Sciatic nerve (tissue), 2 donors: ENCODE results near the gene RAB4A. TPM values are rescaled to one million over a fixed set of nuclear protein-coding genes. Genes with fewer than 3 reads are reported as not detected.
"Not testable (repeated sequence)": the region's sequence is repeated elsewhere in the genome, so short reads cannot be mapped to it uniquely, and the experiment has no call there.

Experiments
- ATAC-seq: fragments of 200-7000 bp; cut with Tn5 transposase; one replicate; pipeline ENCODE4 v1.9.1; 2020; ENCODE audit warnings: mild to moderate bottlenecking, moderate library complexity
- DNase-seq: peaks from one replicate; pipeline ENCODE4 v3.0.0-alpha.2; 2020; ENCODE audit warnings: low spot score
- intact Hi-C: fragments of 100-400 bp; cut with DNase I; formaldehyde crosslinking; loops from one replicate; pipeline ENCODE4 v1.14.2; 2022
- total RNA-seq: library from RNA; stranded (reverse); fragmentation: NEBNext Ultra II Directional; extraction: Animal tissue kit (Norgen Biotek cat#: 25700); gene quantifications from one replicate; pipeline ENCODE4 v1.2.1, GENCODE V29; 2021
- donor health status: DM: no; HTN: no; CAD: no.
- donor health status: DM: no; HTN: no; CAD: no.

Gene RAB4A
- total RNA-seq, 1 donor from 2014 or later = 65.3 TPM

DNA sequence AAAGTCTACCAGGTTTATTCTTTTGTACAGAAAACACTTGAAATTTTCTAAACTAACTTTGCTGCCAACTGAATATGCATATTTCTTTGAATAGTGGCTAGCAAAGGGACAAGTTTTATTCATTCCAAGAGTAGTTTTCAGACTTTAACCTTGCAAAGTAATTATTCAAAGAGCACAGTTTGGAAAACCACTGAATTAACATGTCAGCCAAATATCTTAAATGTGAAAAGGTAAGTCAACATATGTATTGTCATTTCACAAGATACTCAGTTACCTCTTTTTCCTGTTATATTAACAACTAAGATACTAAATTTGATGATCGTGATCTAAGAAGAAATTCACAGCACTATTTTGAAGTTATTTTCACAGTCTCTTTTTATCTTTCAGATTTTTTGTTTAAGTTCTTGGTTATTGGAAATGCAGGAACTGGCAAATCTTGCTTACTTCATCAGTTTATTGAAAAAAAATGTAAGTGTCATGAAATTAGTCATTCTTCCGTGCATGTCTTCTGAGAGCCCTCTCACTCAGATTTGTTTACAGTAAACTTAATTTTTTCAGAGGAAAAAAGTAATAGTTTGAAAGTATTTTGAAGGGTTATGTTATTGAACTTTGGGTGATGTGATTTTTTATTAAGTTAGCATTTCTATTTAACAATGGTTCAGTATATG lies 15.3 kb downstream of the RAB4A start:
- ATAC-seq = no peak
- no peak for DNase-seq
- intact Hi-C loops = no loop called here

DNA sequence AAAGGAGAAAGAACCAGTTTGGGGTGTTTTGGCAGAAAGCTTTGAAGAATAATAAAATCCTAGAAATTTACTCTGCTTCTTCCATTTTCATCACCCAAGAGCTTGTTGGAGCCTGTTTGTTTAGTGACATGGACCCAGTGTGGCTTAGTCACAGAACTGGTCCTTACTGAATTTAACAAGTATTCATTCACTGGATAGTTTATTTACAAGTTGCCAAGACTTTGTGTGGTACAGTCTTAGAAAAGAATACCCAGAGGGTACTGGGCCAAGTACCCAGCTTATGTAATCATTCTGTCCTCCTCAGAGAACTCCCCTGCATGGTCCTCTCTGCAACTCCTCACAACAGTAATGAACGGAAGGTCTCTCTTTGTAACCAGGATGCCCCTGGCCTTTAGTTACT lies 16.4 kb downstream of the RAB4A start:
- DNase-seq (no peak), ATAC-seq (peak; percentile 20)
- intact Hi-C loops = no loop called here

DNA sequence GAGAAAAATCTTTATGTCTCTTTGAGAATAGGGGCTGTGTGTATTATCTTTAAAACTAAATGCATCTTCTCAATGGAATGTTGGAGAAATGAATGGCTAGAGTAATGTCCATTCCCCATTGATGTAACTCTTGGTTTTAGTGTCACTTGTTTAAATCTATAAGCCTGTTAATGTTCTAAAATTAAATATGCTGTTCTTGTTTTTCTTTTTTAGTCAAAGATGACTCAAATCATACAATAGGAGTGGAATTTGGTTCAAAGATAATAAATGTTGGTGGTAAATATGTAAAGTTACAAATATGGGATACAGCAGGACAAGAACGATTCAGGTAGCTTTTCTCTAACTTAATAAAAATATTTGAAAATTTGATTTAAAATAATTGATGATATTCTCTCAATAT lies 17.6 kb downstream of the RAB4A start:
- ATAC-seq (no peak), DNase-seq (no peak)
- intact Hi-C loops = no loop called here

DNA sequence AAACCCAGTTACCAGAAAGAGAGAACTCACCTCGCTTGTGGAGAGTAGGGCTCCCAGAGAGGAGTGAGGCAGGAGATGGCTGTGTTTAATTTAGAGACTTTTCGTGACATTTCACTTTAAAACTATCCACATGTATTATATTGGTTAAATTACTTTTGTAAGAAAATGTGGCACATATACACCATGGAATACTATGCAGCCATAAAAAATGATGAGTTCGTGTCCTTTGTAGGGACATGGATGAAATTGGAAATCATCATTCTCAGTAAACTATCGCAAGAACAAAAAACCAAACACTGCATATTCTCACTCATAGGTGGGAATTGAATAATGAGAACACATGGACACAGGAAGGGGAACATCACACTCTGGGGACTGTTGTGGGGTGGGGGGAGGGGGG lies 20.8 kb downstream of the RAB4A start:
- intact Hi-C loops, DNase-seq, ATAC-seq: not testable (repeated sequence)

DNA sequence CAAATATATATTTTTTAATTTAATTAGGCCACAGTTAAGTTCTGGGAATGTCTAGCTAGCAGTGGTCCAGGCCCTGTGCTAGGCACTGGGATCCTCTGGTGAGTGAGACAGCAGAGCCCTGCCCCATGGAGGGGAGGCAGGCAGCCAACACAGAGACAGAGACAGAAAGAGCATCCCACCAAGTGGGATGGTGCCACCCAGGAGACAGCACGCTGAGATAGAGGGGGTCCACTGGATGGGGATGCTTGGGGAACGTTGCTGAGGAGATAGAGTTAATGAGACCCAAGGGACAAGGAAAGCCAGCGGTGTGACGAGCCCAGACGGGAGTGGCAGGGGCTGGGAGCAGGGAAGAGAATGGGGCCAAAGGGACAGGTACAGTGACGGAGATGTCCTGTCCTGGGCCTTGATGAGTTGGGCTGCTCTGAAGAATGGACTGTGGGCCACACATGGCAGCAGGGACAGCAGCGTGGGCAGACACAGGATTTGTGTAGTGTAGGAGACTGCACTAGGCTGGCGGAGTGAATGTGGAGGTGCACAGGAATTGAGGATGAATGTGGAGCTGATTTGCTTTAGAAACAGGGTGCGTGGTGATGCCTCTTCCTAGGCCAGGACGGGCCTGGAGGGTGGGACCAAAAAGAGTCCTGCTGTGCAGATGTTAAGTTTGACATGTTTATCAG lies 22.8 kb downstream of the RAB4A start:
- ATAC-seq (no peak), DNase-seq (no peak)
- intact Hi-C loops = no loop called here

DNA sequence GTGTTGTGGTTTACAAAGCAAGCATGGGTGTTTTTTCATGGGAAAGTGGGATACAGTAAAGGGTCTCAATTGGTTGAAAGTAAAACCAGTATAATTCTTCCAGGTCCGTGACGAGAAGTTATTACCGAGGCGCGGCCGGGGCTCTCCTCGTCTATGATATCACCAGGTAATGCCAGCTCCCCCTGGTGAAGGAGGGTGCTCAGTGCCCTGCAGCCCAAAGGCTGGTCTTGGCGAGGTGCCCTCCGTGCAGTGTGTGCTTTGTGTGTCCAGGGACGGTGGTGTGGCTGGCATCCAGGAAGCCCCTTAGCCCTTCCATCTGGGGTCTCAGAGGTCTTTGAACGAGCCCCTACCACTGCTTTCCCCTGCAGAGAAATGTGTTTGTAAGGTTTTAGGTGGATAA lies 24.8 kb downstream of the RAB4A start:
- DNase-seq (no peak), ATAC-seq (no peak)
- intact Hi-C loops = no loop called here

DNA sequence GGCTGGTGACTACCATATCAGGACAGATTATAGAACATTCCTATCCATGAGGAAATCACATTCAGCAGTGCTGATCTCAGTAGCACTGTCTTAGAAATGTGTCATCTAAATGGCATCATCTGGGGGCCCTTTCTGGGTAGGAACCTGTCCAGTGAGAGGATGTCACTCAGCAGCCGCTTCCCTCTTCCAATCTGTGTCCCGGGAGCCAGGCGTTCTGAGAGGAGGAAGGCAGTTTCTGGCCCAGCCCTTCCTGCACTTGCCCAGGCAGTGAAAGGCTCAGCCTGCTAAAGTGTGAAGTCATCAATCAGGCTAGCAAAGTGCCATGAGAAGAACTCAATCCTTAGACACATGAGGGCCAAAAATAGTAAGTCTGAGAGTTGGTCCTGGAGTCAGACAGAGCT lies 25.6 kb downstream of the RAB4A start:
- DNase-seq = no peak
- intact Hi-C loops = no loop called here
- ATAC-seq = no peak

DNA sequence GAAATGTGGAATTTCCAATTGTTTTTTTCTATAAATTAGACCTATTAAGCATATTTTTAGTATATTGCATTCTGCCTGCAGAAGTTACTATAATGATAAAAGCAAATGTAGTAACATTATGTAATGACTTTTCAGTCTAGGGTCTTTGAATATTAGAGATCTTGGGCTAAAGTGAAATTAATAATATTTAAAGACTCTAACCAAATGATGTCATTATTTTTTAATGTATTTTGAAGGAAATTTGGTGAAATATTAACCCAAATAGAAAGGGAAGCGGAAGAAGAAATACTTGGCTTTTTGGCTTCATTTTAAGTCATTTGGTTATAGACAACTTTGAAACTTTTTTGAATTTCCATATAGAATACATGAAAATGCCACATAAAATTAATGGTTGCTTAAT lies 26.8 kb downstream of the RAB4A start:
- ATAC-seq (no peak), DNase-seq (no peak)
- intact Hi-C loops = no loop called here

DNA sequence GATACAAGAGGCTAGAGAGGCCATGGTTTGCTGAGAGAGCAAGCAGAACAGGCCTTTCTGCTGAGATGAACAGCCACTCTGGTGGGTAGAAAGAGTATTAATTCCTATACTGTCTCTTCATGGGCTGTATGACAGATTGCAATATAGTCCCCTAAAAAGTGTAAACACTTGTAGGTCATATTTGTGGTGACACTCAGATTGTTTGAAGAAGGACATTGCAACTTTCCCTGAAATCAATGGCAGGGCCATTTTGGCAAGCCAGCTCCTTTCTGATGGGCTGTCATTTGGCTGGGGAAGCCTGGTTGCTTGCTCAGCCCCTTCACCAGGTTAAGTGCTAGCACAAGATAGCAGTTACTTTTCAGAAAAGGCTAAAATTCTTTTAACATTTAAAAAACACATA lies 27.5 kb downstream of the RAB4A start:
- intact Hi-C loops = no loop called here
- no peak for ATAC-seq
- no peak for DNase-seq

DNA sequence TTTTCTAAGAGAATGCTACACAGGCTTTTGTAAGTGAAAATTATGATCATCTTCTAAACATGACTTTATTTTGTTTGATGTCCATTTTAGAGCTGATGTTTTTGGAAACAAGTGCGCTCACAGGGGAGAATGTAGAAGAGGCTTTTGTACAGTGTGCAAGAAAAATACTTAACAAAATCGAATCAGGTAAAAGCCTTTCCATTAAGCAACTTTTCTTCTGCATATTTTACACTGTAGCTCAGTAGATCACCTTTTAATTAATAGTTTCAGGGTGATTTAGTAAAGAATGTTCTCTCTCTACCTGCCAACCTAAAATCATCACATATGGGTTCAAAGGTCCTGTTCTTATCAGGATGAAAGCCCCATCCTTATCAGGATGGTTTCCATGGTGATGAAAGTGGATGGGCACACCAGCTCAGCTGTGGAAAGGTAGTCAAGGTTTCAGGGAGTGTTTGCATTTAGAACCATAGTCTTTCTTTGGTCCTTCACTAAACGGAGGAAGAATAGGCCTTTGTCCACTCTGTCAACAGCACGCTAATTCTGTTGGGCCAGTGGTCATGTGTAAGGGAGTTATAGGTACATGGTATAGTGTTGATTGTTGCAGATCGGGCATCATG lies 28.1 kb downstream of the RAB4A start:
- DNase-seq = no peak
- ATAC-seq = no peak
- intact Hi-C loops = no loop called here

DNA sequence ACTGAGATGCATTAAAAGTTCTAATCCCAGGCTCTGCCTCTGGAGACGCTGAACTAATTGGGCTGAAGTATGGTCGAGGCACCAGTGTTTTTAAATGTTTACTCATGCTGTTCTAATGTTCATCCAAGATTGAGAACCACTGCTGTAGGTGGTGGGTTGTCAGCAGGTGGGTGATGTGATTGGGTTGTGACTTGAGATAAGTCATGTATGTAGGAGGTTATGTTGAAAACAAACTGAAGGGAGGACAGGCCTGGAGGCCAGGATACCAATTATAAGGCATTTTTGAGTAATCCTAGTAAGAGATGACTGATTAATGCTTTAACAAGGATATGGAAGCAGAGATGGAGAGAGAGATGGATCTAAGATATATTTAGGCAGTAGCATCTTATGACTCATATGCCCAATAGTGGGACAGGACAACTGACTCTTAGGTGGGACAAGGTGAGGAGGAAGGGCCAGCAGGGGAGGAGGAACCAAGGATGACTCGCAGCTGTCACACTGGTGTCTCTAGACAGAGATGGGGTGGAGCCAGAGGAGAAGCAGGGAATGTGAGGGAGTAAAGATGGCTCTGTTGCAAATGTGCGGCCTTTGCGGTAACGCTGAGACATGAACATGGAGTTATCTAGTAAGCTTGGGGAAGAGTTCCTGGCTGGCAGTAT lies 29.3 kb downstream of the RAB4A start:
- intact Hi-C loops = no loop called here
- DNase-seq (no peak), ATAC-seq (no peak)

DNA sequence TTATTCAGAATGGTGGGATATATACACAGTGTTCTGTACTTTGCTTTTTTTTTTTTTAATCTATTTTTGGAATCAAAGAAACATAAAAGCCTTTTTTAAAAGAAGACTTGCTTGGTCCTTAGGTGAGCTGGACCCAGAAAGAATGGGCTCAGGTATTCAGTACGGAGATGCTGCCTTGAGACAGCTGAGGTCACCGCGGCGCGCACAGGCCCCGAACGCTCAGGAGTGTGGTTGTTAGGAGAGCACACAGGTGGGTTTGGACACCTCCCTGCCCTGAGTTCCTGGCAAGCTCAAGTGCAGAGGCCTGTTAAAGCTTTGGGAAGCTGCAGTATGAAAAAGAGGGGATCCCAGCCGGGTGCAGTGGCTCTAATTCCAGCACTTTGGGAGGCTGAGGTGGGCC lies 31.8 kb downstream of the RAB4A start:
- ATAC-seq = no peak
- intact Hi-C loops = no loop called here
- no peak for DNase-seq

DNA sequence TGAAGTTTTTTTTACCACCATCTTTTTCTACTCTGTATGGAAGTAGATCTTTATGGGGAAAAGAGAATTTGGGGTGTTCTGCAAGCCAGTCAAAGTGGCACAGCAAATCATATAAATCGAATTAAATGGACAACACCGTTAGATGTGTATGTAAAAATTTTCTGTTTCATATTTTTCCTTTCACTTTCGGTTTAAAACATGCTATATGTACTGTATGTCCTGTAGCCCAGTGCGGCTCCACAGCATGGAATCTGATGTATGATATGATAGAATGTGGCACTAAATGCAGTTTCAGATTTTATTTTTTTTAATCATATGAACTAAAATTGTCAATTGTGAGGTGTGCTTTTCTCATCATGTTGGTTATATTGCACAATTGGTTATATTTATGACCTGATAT lies 32.9 kb downstream of the RAB4A start:
- DNase-seq (no peak), ATAC-seq (no peak)
- intact Hi-C loops = no loop called here

DNA sequence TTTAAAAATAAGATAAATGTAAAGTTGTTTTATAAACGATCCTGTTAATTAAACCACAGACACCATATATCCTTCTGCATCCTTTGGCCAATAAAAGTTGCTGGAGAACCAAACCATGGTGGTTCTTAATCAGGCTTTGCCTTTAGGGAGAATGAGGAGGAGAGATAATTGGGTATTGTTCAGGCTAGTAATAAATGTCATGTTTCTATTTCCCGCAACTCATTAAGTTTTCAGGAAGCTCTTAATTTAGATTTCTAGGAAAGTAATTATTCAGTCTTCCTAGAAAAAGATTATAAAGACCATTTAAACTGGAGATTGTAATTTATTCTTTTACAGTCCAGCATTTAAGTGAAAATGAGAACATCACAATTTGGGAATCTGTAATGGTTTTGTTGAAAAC lies 34.5 kb downstream of the RAB4A start:
- intact Hi-C loops = no loop called here
- DNase-seq = no peak
- ATAC-seq = no peak

DNA sequence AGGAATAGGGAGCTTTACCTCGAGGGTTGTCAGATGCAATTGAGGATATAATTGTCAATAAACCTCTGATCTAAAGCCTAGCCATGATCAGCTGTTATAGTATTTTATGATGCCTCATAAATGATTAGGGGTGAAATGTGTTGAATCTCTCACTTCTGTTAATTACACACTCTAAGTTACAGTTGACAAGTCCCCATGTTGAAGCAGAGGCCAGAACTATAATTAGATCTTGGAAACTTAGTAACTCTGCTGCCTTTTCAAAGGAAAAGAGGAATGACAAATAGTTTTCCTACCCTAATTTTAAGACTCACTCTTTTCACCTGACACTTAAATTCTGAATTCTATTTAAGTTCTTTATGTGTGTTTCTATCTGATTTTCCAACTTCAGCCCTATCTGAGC lies 38.2 kb downstream of the RAB4A start:
- DNase-seq (no peak), ATAC-seq (no peak)
- intact Hi-C loops = no loop called here

DNA sequence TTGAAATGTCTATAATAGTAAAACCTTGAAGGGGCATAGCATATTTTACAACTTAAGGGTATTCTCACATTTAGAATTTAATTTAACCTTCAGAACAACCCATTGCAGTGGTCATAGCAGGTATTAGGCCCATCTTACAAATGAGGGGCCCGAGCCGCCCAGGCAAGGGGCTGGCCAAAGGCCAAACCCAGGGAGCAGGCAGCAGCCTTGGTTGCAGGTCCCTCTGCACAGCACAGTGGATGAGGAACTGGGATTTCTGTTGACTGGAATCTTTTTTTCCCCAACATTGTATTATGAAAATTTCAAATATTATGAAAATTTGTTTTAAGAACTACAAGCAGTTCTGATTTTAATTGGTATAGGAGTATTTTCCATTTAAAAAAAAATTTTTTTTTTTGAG lies 38.8 kb downstream of the RAB4A start:
- intact Hi-C loops = no loop called here
- no peak for ATAC-seq
- DNase-seq = no peak

DNA sequence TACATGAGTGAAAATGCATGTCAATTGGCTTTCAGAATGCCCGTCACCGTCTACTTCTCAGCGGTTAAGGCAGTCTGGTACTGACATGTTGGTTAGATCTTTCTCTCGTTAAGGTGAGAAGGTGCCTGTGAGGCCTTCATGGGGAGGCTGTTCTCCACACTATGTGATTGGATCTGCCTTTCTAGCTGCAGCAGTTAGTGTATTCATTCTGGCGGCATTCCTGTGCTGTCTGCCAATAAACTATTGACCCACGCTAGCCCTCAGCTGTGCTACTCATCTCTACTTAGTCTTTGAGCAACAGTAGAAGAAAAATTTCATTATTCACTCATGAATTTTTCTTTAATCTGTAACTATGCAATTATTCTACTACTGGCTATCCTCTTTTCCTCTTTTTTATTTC lies 39.9 kb downstream of the RAB4A start:
- ATAC-seq (no peak), DNase-seq (no peak)
- intact Hi-C loops = no loop called here

DNA sequence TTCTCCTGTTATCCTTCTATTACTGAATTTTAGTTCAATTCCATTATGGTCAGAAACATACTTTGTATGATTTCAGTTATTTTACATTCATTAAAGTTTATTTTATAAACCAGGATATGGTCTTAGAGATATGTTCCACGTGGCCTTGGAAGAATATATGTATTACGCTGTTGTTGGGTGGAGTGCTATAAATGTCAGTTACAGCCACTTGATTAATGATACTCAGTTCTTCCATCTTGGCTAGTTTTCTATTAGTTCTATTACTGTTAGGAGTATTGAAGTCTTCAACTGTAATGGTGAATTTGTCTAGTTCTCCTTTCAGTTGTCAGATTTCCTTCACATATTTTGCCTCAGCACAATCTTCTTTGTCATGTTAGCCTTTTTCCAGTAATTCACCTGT lies 45.3 kb downstream of the RAB4A start:
- no peak for ATAC-seq
- intact Hi-C loops = no loop called here
- no peak for DNase-seq

DNA sequence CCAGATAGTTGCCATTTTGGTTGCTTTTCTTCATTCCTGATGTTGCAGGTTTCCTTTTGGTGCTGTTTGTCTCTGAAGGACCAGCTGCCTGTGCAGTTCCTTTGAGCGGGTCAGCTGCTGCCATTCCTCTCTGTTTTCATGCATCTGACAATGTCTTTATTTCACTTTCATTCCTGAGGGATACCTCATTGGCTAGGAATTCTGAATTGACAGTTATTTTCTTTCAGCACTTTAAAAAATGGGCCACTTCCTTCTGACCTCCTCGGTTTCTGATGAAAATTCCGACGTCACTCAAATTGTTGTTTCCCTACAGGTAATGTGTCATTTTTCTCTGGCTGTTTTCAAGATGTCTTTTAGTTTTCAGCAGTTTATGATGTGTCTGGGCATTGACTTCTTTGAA lies 47.1 kb downstream of the RAB4A start:
- intact Hi-C loops = no loop called here
- ATAC-seq = no peak
- DNase-seq = no peak

DNA sequence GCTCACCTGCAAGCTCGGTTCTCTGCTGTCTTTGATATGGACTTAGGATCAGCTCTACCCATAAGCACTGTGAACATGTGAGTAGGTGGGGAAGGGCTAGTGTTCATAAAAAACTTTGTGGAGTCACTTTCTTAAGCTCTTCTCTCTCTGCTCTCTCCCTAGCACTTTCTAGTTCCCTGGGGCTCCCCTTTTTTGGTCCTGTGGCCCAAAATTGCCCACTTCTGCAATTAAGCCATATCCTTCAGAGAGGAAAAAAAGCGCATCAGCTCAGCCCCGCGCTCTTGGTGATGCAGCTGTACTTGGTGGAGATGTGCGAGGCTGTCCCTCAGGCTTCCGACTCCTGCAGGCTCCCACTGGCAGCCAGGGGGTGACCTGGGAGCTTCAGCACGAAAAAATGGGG lies 48.6 kb downstream of the RAB4A start:
- no peak for DNase-seq
- ATAC-seq = no peak
- intact Hi-C loops = no loop called here
